ENCODE data around the gene MCCD1. TPM values are rescaled to one million over a fixed set of nuclear protein-coding genes. Genes with fewer than 3 reads are reported as not detected.
A peak's percentile ranks its signal among the peaks of the same experiment; 100 is the strongest.

Gene MCCD1
- total RNA-seq, 1 experiment from 2014 or later = not detected

DNA sequence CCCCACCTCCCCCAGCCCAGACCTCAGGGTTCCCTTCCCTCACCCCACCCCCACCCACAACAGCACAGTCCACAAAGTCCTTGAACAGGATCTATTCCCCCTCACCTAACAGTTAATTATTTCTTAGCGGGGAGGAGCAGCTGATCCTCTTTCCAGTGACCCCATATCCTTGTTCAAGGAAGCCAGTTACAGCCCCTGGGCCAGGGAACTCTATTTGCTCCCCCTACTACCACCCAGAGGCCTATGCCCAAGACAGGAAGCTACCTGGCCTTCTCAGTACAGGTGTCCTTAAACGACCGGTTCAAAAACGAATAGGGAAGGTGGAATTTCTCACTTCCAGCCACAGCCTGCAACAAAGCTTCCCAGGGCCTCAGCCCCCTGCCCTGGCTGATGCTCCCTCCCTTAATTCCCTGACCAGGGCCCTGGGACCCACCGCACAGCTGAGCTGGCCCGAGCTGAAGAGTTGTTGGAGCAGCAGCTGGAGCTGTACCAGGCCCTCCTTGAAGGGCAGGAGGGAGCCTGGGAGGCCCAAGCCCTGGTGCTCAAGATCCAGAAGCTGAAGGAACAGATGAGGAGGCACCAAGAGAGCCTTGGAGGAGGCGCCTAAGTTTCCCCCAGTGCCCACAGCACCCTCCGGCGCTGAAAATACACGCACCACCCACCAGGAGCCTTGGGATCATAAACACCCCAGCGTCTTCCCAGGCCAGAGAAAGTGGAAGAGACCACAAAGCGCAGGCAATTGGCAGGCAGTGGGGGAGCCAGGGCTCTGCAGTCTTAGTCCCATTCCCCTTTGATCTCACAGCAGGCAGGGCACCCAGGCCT lies 778 bp downstream of the MCCD1 start (continued):
- TF ChIP-seq ELF4 (CRISPR knock-in tag; IDR thresholded peaks at IDR 0.05; ENCODE audit: low read depth) = no peak
- TF ChIP-seq, protein P1, sequence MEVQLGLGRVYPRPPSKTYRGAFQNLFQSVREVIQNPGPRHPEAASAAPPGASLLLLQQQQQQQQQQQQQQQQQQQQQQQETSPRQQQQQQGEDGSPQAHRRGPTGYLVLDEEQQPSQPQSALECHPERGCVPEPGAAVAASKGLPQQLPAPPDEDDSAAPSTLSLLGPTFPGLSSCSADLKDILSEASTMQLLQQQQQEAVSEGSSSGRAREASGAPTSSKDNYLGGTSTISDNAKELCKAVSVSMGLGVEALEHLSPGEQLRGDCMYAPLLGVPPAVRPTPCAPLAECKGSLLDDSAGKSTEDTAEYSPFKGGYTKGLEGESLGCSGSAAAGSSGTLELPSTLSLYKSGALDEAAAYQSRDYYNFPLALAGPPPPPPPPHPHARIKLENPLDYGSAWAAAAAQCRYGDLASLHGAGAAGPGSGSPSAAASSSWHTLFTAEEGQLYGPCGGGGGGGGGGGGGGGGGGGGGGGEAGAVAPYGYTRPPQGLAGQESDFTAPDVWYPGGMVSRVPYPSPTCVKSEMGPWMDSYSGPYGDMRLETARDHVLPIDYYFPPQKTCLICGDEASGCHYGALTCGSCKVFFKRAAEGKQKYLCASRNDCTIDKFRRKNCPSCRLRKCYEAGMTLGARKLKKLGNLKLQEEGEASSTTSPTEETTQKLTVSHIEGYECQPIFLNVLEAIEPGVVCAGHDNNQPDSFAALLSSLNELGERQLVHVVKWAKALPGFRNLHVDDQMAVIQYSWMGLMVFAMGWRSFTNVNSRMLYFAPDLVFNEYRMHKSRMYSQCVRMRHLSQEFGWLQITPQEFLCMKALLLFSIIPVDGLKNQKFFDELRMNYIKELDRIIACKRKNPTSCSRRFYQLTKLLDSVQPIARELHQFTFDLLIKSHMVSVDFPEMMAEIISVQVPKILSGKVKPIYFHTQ (CRISPR knock-in tag; IDR thresholded peaks at IDR 0.05) = peak; percentile 74; the same call in 1 of the 2 replicates
- TF ChIP-seq, protein P2, sequence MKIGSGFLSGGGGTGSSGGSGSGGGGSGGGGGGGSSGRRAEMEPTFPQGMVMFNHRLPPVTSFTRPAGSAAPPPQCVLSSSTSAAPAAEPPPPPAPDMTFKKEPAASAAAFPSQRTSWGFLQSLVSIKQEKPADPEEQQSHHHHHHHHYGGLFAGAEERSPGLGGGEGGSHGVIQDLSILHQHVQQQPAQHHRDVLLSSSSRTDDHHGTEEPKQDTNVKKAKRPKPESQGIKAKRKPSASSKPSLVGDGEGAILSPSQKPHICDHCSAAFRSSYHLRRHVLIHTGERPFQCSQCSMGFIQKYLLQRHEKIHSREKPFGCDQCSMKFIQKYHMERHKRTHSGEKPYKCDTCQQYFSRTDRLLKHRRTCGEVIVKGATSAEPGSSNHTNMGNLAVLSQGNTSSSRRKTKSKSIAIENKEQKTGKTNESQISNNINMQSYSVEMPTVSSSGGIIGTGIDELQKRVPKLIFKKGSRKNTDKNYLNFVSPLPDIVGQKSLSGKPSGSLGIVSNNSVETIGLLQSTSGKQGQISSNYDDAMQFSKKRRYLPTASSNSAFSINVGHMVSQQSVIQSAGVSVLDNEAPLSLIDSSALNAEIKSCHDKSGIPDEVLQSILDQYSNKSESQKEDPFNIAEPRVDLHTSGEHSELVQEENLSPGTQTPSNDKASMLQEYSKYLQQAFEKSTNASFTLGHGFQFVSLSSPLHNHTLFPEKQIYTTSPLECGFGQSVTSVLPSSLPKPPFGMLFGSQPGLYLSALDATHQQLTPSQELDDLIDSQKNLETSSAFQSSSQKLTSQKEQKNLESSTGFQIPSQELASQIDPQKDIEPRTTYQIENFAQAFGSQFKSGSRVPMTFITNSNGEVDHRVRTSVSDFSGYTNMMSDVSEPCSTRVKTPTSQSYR (CRISPR knock-in tag; IDR thresholded peaks at IDR 0.05) = no peak
- no peak for TF ChIP-seq RELA (CRISPR knock-in tag; IDR thresholded peaks at IDR 0.05; ENCODE audit: borderline replicate concordance)
- no peak for TF ChIP-seq SMAD3 (CRISPR knock-in tag; IDR thresholded peaks at IDR 0.05; ENCODE audit: borderline replicate concordance)
- TF ChIP-seq EMX1 (CRISPR knock-in tag; IDR thresholded peaks at IDR 0.05) = peak; percentile 78; the same call in 1 of the 2 replicates
- no peak for TF ChIP-seq RORB (CRISPR knock-in tag; IDR thresholded peaks at IDR 0.05)
- TF ChIP-seq CBFB (CRISPR knock-in tag; IDR thresholded peaks at IDR 0.05; ENCODE audit: low read depth) = no peak
- TF ChIP-seq, protein P3, sequence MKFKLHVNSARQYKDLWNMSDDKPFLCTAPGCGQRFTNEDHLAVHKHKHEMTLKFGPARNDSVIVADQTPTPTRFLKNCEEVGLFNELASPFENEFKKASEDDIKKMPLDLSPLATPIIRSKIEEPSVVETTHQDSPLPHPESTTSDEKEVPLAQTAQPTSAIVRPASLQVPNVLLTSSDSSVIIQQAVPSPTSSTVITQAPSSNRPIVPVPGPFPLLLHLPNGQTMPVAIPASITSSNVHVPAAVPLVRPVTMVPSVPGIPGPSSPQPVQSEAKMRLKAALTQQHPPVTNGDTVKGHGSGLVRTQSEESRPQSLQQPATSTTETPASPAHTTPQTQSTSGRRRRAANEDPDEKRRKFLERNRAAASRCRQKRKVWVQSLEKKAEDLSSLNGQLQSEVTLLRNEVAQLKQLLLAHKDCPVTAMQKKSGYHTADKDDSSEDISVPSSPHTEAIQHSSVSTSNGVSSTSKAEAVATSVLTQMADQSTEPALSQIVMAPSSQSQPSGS (CRISPR knock-in tag; IDR thresholded peaks at IDR 0.05; ENCODE audit: borderline replicate concordance, low read depth) = no peak
- TF ChIP-seq JUN (CRISPR knock-in tag; IDR thresholded peaks at IDR 0.05) = no peak
- TF ChIP-seq MXD4 (CRISPR knock-in tag; IDR thresholded peaks at IDR 0.05; ENCODE audit: borderline replicate concordance) = no peak
- no peak for TF ChIP-seq JAZF1 (CRISPR knock-in tag; IDR thresholded peaks at IDR 0.05)
- TF ChIP-seq, protein P4, sequence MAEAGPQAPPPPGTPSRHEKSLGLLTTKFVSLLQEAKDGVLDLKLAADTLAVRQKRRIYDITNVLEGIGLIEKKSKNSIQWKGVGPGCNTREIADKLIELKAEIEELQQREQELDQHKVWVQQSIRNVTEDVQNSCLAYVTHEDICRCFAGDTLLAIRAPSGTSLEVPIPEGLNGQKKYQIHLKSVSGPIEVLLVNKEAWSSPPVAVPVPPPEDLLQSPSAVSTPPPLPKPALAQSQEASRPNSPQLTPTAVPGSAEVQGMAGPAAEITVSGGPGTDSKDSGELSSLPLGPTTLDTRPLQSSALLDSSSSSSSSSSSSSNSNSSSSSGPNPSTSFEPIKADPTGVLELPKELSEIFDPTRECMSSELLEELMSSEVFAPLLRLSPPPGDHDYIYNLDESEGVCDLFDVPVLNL (CRISPR knock-in tag; IDR thresholded peaks at IDR 0.05; ENCODE audit: borderline replicate concordance, low read depth) = no peak
- TF ChIP-seq, protein P5, sequence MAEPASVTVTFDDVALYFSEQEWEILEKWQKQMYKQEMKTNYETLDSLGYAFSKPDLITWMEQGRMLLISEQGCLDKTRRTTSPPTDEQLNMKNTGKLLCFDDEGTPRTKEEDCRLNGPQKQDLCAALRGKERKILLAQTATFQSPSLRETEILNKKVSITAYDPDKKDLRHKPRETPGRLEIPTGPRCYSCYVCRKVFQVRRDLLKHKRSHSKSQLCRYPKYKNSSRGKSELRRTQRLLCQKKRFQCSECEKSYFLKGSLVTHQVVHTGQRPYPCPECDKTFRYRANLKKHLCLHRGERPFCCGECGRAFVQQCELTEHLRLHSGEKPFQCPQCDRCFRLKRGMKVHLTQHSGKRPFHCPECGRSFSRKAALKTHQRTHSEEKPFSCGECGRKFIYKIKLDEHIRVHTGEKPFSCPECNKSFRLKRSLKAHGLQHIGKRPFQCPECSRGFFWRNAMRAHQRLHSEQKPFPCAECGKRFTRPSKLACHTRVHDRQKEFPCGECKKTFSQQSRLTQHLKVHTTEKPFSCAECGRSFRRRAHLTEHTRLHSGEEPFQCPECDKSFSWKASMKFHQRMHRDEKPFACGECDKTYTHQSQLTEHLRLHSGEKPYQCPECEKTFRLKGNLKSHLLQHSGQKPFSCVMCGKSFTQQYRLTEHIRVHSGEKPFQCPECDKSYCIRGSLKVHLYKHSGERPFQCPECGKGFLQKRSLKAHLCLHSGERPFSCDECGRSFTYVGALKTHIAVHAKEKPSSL (CRISPR knock-in tag; conservative IDR thresholded peaks at IDR 0.05) = peak; percentile 66; the same call in 1 of the 2 replicates
- TF ChIP-seq TP53 (CRISPR knock-in tag; IDR thresholded peaks at IDR 0.05) = no peak
- TF ChIP-seq ZBTB21 (CRISPR knock-in tag; IDR thresholded peaks at IDR 0.05; ENCODE audit: borderline replicate concordance) = no peak
- TF ChIP-seq, protein P6, sequence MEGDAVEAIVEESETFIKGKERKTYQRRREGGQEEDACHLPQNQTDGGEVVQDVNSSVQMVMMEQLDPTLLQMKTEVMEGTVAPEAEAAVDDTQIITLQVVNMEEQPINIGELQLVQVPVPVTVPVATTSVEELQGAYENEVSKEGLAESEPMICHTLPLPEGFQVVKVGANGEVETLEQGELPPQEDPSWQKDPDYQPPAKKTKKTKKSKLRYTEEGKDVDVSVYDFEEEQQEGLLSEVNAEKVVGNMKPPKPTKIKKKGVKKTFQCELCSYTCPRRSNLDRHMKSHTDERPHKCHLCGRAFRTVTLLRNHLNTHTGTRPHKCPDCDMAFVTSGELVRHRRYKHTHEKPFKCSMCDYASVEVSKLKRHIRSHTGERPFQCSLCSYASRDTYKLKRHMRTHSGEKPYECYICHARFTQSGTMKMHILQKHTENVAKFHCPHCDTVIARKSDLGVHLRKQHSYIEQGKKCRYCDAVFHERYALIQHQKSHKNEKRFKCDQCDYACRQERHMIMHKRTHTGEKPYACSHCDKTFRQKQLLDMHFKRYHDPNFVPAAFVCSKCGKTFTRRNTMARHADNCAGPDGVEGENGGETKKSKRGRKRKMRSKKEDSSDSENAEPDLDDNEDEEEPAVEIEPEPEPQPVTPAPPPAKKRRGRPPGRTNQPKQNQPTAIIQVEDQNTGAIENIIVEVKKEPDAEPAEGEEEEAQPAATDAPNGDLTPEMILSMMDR (IDR thresholded peaks at IDR 0.05) = no peak
- no peak for TF ChIP-seq ZNF396 (CRISPR knock-in tag; IDR thresholded peaks at IDR 0.05; ENCODE audit: borderline replicate concordance)
- TF ChIP-seq, protein P7, sequence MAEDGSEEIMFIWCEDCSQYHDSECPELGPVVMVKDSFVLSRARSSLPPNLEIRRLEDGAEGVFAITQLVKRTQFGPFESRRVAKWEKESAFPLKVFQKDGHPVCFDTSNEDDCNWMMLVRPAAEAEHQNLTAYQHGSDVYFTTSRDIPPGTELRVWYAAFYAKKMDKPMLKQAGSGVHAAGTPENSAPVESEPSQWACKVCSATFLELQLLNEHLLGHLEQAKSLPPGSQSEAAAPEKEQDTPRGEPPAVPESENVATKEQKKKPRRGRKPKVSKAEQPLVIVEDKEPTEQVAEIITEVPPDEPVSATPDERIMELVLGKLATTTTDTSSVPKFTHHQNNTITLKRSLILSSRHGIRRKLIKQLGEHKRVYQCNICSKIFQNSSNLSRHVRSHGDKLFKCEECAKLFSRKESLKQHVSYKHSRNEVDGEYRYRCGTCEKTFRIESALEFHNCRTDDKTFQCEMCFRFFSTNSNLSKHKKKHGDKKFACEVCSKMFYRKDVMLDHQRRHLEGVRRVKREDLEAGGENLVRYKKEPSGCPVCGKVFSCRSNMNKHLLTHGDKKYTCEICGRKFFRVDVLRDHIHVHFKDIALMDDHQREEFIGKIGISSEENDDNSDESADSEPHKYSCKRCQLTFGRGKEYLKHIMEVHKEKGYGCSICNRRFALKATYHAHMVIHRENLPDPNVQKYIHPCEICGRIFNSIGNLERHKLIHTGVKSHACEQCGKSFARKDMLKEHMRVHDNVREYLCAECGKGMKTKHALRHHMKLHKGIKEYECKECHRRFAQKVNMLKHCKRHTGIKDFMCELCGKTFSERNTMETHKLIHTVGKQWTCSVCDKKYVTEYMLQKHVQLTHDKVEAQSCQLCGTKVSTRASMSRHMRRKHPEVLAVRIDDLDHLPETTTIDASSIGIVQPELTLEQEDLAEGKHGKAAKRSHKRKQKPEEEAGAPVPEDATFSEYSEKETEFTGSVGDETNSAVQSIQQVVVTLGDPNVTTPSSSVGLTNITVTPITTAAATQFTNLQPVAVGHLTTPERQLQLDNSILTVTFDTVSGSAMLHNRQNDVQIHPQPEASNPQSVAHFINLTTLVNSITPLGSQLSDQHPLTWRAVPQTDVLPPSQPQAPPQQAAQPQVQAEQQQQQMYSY (CRISPR knock-in tag; IDR thresholded peaks at IDR 0.05) = no peak
- TF ChIP-seq, protein P8, sequence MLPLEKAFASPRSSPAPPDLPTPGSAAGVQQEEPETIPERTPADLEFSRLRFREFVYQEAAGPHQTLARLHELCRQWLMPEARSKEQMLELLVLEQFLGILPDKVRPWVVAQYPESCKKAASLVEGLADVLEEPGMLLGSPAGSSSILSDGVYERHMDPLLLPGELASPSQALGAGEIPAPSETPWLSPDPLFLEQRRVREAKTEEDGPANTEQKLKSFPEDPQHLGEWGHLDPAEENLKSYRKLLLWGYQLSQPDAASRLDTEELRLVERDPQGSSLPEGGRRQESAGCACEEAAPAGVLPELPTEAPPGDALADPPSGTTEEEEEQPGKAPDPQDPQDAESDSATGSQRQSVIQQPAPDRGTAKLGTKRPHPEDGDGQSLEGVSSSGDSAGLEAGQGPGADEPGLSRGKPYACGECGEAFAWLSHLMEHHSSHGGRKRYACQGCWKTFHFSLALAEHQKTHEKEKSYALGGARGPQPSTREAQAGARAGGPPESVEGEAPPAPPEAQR (CRISPR knock-in tag; IDR thresholded peaks at IDR 0.05) = no peak
